DND-41 (cell line): ENCODE results near the gene VTI1A.

Experiments
- EZH2 ChIP-seq: IDR thresholded peaks from 3 replicates; pipeline ENCODE4 v1.6.1; 2012; ENCODE audit warnings: borderline replicate concordance, low read depth, mild to moderate bottlenecking, moderate library complexity, low read length, inconsistent platforms; ENCODE audit not compliant: severe bottlenecking
- TF ChIP-seq, protein P1 (sequence below): IDR thresholded peaks from 2 replicates; pipeline ENCODE4 v1.5.1; 2012; ENCODE audit warnings: borderline replicate concordance, low read length, moderate library complexity, mild to moderate bottlenecking; ENCODE audit not compliant: poor library complexity, severe bottlenecking; ENCODE audit errors: extremely low read depth

DNA sequence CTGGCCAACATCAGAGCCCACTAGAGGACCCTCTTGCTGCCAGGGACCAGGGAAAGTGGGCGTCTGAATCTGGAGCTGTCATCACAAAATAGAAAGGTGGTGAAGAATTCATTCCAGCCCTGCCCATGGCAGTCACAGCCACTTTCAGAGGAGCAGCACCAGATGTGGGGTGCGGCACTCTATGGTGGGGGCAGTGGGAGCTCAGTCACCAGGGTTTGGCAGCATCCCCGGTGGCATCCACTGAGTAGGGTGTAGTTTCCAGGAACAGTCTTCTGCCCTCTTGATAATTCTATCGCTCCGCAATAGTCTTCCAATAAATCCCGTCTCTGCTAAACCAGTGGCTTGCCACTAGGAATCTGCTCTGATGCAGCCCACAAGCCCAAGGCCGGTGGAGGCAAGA lies 394.5 kb downstream of the VTI1A start:
- TF ChIP-seq, protein P1, sequence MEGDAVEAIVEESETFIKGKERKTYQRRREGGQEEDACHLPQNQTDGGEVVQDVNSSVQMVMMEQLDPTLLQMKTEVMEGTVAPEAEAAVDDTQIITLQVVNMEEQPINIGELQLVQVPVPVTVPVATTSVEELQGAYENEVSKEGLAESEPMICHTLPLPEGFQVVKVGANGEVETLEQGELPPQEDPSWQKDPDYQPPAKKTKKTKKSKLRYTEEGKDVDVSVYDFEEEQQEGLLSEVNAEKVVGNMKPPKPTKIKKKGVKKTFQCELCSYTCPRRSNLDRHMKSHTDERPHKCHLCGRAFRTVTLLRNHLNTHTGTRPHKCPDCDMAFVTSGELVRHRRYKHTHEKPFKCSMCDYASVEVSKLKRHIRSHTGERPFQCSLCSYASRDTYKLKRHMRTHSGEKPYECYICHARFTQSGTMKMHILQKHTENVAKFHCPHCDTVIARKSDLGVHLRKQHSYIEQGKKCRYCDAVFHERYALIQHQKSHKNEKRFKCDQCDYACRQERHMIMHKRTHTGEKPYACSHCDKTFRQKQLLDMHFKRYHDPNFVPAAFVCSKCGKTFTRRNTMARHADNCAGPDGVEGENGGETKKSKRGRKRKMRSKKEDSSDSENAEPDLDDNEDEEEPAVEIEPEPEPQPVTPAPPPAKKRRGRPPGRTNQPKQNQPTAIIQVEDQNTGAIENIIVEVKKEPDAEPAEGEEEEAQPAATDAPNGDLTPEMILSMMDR: no peak
- no peak for TF ChIP-seq EZH2
